HG03432 (cell line): ENCODE results near the gene CPA4.
"Not testable (repeated sequence)": the region's sequence is repeated elsewhere in the genome, so short reads cannot be mapped to it uniquely, and the experiment has no call there.

Source experiments
- ATAC-seq: cut with Tn5 transposase; IDR thresholded peaks from one replicate; pipeline ENCODE4 v1.9.1; 2021; ENCODE audit warnings: mild to moderate bottlenecking, moderate library complexity; ENCODE audit not compliant: unreplicated experiment

Gene CPA4

GRCh38 chr7:130292682-130293257, at the start of gene CPA4:
CPA4 (plus strand) TSS chr7:130293161; CDS start chr7:130293181, 20 bp downstream.
- no peak for ATAC-seq

- ATAC-seq = not testable (repeated sequence)
These were observed 49.5 kb upstream of the CPA4 start for GRCh38 chr7:130243486-130243885.

- ATAC-seq = not testable (repeated sequence)
These were observed 46.5 kb upstream of the CPA4 start for GRCh38 chr7:130246491-130246890.

GRCh38 chr7:130248842-130249241, 44.1 kb upstream of the CPA4 start:
- not testable (repeated sequence) for ATAC-seq

- ATAC-seq = not testable (repeated sequence)
These were observed 43.3 kb upstream of the CPA4 start for GRCh38 chr7:130249626-130250025.

- no peak for ATAC-seq
These were observed 38.4 kb upstream of the CPA4 start for GRCh38 chr7:130254555-130254954.

- no peak for ATAC-seq
These were observed 36.3 kb upstream of the CPA4 start for GRCh38 chr7:130256704-130257103.

GRCh38 chr7:130258494-130259078, 34.4 kb upstream of the CPA4 start:
- ATAC-seq = no peak

- no peak for ATAC-seq
These were observed 30.5 kb upstream of the CPA4 start for GRCh38 chr7:130262448-130262847.

- no peak for ATAC-seq
These were observed 29.8 kb upstream of the CPA4 start for GRCh38 chr7:130263130-130263529.

- ATAC-seq = no peak
These were observed 26.6 kb upstream of the CPA4 start, which contains the start of gene CPA2 for GRCh38 chr7:130266258-130266960. CPA2 (plus strand) TSS chr7:130266863; CDS start chr7:130266882, 19 bp downstream.

GRCh38 chr7:130266961-130267321, 26.0 kb upstream of the CPA4 start:
- no peak for ATAC-seq

GRCh38 chr7:130268463-130269317, 24.3 kb upstream of the CPA4 start:
- no peak for ATAC-seq

GRCh38 chr7:130269318-130269694, 23.7 kb upstream of the CPA4 start:
- no peak for ATAC-seq

GRCh38 chr7:130270947-130271800, 21.8 kb upstream of the CPA4 start:
- ATAC-seq = no peak

GRCh38 chr7:130272381-130273080, 20.4 kb upstream of the CPA4 start:
- no peak for ATAC-seq

- no peak for ATAC-seq
These were observed 19.7 kb upstream of the CPA4 start for GRCh38 chr7:130273081-130273932.

- ATAC-seq = no peak
These were observed 19.1 kb upstream of the CPA4 start for GRCh38 chr7:130273933-130274255.

- no peak for ATAC-seq
These were observed 18.7 kb upstream of the CPA4 start for GRCh38 chr7:130274296-130274695.
